Gastroesophageal sphincter (tissue), 4 donors: ENCODE results near the gene CCDC178. TPM values are rescaled to one million over a fixed set of nuclear protein-coding genes. Genes with fewer than 3 reads are reported as not detected.

Source experiments
- ATAC-seq: fragments of 150-250 bp; one replicate; pipeline ENCODE4 v1.9.1; 2016; ENCODE audit warnings: mild to moderate bottlenecking, moderate library complexity
- H3K27ac ChIP-seq, 4 donors: fragments of 200-600 bp; sonication (generic) in 3 of 4; 1 replicate in 3 of 4; 2 replicates in 1 of 4; pipeline ENCODE4 v1.5.1; 2016 to 2019
- H3K27me3 ChIP-seq: fragments of 200-600 bp; sonication (generic); one replicate; pipeline ENCODE4 v1.5.1; 2019
- H3K36me3 ChIP-seq, 2 donors: fragments of 200-600 bp; sonication (generic); one replicate each; pipeline ENCODE4 v1.5.1; 2019; ENCODE audit warnings: control low read depth in 1 of 2
- H3K4me1 ChIP-seq, 3 donors: fragments of 200-600 bp; sonication (generic); 1 replicate in 2 of 3; 2 replicates in 1 of 3; pipeline ENCODE4 v1.5.1; 2016 to 2019; ENCODE audit warnings: control low read depth in 2 of 3
- H3K4me3 ChIP-seq, 2 donors: fragments of 200-600 bp; sonication (generic); one replicate each; pipeline ENCODE4 v1.5.1; 2019; ENCODE audit warnings: mild to moderate bottlenecking in 1 of 2, moderate library complexity in 1 of 2
- H3K9me3 ChIP-seq, 3 donors: fragments of 200-600 bp; sonication (generic); one replicate each; pipeline ENCODE4 v1.5.1; 2017 to 2019; ENCODE audit warnings: control low read depth in 2 of 3
- EP300 ChIP-seq: sonication (generic); formaldehyde crosslinking; IDR thresholded peaks from one replicate; pipeline ENCODE4 v1.6.1; 2017; ENCODE audit warnings: antibody characterized with exemption, mild to moderate bottlenecking
- POLR2A ChIP-seq, 2 donors: fragments of 450-650 bp; IDR thresholded peaks; one replicate each; pipeline ENCODE4 v1.6.1; 2017; ENCODE audit warnings: antibody characterized with exemption in 2 of 2, mild to moderate bottlenecking in 2 of 2, moderate library complexity in 1 of 2
- POLR2AphosphoS5 ChIP-seq: sonication (generic); formaldehyde crosslinking; IDR thresholded peaks from one replicate; pipeline ENCODE4 v1.6.1; 2017; ENCODE audit warnings: antibody characterized with exemption
- WGBS, 2 donors: methylation state at CpG; one replicate each; pipeline ENCODE4 v1.1.5; 2018; ENCODE audit warnings: low coverage in 1 of 2; 5-methylcytosine and 5-hydroxymethylcytosine counted together
- total RNA-seq, 4 donors: library from RNA; depleted of rRNA; stranded (reverse); fragments of >200 nt; gene quantifications; one replicate each; pipeline ENCODE4 v1.1.0, GENCODE V29; 2016
- TF ChIP-seq, protein P1 (sequence below), 4 experiments: fragments of 200-600 bp in 2 of 4; fragments of 450-650 bp in 2 of 4; sonication (generic) in 1 of 4; IDR thresholded peaks; one replicate each; pipeline ENCODE4 v1.5.1; 2017 to 2019; ENCODE audit warnings: antibody characterized with exemption in 4 of 4, mild to moderate bottlenecking in 2 of 4, moderate library complexity in 2 of 4

CCDC178 gene
- total RNA-seq, 4 donors from 2014 or later = 0.27 to 3.3 (median 2.1) TPM; not detected in 1

DNA sequence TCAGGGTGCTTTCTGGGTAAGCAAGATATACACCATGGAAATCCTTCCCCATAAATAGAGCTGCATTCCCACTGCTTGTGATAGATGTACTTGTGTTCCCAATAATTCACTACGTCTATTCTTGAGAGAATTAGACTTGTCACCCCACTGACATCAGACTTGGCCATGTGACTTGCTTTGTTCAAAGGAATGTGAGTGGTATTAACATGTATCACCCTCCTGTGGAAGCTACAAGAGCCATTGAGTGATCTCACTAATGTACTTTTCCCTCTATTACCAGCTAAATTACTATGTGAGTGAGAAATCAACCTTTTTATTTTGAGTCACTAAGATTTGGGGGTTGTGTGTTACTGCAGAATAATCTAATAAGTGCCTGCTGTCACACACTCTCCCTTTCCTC, 176.0 kb downstream of the CCDC178 start:
- TF ChIP-seq POLR2AphosphoS5 (no peak), POLR2A (IDR thresholded peaks at IDR 0.05) (no peak), EP300 (no peak)
- TF ChIP-seq, protein P1, sequence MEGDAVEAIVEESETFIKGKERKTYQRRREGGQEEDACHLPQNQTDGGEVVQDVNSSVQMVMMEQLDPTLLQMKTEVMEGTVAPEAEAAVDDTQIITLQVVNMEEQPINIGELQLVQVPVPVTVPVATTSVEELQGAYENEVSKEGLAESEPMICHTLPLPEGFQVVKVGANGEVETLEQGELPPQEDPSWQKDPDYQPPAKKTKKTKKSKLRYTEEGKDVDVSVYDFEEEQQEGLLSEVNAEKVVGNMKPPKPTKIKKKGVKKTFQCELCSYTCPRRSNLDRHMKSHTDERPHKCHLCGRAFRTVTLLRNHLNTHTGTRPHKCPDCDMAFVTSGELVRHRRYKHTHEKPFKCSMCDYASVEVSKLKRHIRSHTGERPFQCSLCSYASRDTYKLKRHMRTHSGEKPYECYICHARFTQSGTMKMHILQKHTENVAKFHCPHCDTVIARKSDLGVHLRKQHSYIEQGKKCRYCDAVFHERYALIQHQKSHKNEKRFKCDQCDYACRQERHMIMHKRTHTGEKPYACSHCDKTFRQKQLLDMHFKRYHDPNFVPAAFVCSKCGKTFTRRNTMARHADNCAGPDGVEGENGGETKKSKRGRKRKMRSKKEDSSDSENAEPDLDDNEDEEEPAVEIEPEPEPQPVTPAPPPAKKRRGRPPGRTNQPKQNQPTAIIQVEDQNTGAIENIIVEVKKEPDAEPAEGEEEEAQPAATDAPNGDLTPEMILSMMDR (IDR thresholded peaks at IDR 0.05) = no peak
- no peak overlapping the region for H3K27ac ChIP-seq
- no peak for ATAC-seq
- no peaks in the 10 kb centered on the region for H3K36me3 ChIP-seq
- H3K27me3 ChIP-seq = no peaks in the 10 kb centered on the region
- 44 to 56% methylated on average over 1 of the region's 1 CpG for WGBS, 2 donors
- H3K9me3 ChIP-seq = no peaks in the 10 kb centered on the region
- no peak overlapping the region for H3K4me3 ChIP-seq
- H3K4me1 ChIP-seq = no peaks in the 10 kb centered on the region

DNA sequence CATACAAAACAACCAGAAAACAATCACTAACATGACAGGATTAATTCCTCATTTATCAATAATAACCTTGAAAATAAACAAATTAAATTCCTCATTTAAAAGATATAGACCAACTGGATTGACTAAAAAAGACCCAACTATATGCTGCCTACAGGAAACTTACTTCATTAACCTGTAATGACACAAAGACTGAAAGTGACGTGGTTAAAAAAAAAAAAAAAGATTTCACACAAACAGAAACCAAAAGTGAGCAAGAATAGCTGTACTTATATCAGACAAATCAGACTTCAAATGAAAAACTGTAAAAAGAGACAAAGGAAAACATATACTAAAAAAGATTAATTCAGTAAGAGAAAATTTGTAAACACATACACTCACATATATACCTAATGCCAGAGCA, 201.2 kb downstream of the CCDC178 start:
- 57 to 83% methylated on average over 1 of the region's 1 CpG for WGBS, 2 donors
- Histone ChIP-seq H3K27me3 (no peaks in the 10 kb centered on the region), H3K4me1 (no peaks in the 10 kb centered on the region), H3K36me3 (no peaks in the 10 kb centered on the region), H3K9me3 (peaks cover 0 to 19% (median 0%) of the 10 kb centered on the region in 3 donors), H3K27ac (no peak overlapping the region), H3K4me3 (no peak overlapping the region)
- no peak for TF ChIP-seq POLR2A (IDR thresholded peaks at IDR 0.05)
- TF ChIP-seq EP300 = no peak
- TF ChIP-seq, protein P1 (IDR thresholded peaks at IDR 0.05) = no peak
- TF ChIP-seq POLR2AphosphoS5 = no peak
- no peak for ATAC-seq

DNA sequence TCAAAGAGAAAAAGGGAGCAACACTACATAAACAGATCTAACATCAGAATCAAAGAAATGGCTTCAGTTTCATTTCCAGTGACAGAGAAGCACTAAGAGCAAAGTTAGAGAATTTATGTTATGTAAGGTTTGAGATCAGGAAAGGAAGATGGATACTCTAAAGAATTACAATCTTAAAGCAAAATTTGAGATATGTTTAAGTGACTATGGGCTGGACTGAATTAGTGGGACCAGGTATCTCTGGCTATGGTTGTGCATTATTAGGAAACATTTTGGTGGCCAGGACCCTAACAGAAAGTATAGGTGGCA, 208.2 kb downstream of the CCDC178 start:
- no peak overlapping the region for H3K27ac ChIP-seq
- H3K9me3 ChIP-seq = peaks cover 0 to 2% (median 0%) of the 10 kb centered on the region in 3 donors
- H3K27me3 ChIP-seq = no peaks in the 10 kb centered on the region
- no peak for ATAC-seq
- no peak overlapping the region for H3K4me3 ChIP-seq
- no peaks in the 10 kb centered on the region for H3K4me1 ChIP-seq
- TF ChIP-seq, protein P1 (IDR thresholded peaks at IDR 0.05) = no peak
- TF ChIP-seq POLR2AphosphoS5 (no peak), POLR2A (IDR thresholded peaks at IDR 0.05) (no peak), EP300 (no peak)
- H3K36me3 ChIP-seq = no peaks in the 10 kb centered on the region

DNA sequence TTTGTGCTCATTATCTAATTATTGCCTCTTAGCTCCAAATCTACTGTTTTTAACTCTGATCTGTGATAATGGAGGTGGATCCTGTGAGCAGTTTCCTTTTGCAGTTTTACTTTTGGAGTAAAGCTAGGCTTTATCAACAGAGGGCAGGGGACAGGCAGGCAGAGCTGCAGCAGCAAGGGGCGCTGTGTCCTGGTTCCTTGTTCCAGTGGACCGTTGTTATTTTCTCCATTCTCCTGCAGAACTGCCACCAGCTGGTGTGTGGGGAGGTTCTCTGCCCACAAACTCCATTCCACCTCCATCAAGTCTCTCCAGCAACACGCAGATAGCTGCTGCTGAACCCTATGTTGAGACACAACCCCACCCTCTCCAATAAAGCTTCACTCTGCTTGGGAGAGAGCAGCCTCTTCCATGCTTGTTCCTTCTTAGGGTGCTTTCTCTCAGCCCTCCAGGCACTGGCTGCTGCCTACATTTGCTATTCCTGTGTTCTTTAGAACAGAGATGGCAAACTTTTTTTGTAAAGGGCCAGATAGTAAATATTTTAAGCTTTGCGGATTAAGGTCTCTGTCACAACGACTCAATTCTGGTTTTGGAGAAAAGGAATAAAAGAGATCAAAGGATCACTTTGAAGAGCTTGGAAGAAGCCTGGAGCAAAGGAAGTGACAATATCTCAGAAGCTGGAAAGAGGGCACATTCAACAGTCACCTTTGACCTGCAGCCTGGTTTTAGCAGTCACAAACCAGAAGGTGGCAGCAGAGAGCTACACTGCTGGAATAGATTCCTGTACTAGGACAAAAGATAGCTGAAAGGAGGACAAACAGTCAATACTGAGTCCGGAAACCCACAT, 208.8 kb downstream of the CCDC178 start:
- Histone ChIP-seq H3K9me3 (no peaks in the 10 kb centered on the region), H3K4me3 (no peak overlapping the region), H3K36me3 (no peaks in the 10 kb centered on the region), H3K4me1 (no peaks in the 10 kb centered on the region), H3K27me3 (no peaks in the 10 kb centered on the region), H3K27ac (no peak overlapping the region)
- TF ChIP-seq POLR2AphosphoS5 (no peak), EP300 (no peak), POLR2A (IDR thresholded peaks at IDR 0.05) (no peak)
- TF ChIP-seq, protein P1 (IDR thresholded peaks at IDR 0.05) = peak; percentile 48 to 79 (median 68)
- no peak for ATAC-seq
- 35 to 57% methylated on average over 2 to 3 of the region's 6 CpGs for WGBS, 2 donors

DNA sequence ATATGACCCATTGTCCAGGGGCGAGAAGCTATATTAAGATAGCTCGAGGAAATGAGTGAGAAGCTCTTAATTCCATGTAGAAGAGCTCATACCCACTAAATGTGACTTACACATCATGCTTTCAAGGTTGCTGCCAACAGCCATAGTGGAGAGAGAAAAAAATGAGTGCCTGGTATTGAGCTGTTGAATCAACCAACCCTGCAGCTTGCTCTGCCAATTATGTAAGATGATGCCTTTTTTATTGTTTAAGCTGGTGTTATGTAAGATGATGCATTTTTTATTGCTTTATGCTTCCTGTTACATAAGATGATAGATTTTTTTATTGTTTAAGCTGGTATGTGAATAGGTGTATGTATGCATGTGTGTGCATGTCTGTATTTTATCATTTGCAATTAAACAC, 228.2 kb downstream of the CCDC178 start:
- Histone ChIP-seq H3K27ac (no peak overlapping the region), H3K4me3 (no peak overlapping the region), H3K4me1 (no peaks in the 10 kb centered on the region), H3K27me3 (no peaks in the 10 kb centered on the region), H3K9me3 (no peaks in the 10 kb centered on the region), H3K36me3 (no peaks in the 10 kb centered on the region)
- WGBS, 2 donors = 80 to 88% methylated on average over 2 of the region's 2 CpGs
- no peak for TF ChIP-seq POLR2AphosphoS5
- TF ChIP-seq, protein P1 (IDR thresholded peaks at IDR 0.05) = no peak
- no peak for TF ChIP-seq POLR2A (IDR thresholded peaks at IDR 0.05)
- no peak for TF ChIP-seq EP300
- no peak for ATAC-seq
